Ishikawa (cell line): ENCODE measurements around the gene MOB2.

Source experiments
- CEBPB ChIP-seq: IDR thresholded peaks from 2 replicates; pipeline ENCODE4 v1.6.1; 2012
- MAX ChIP-seq: IDR thresholded peaks from 2 replicates; pipeline ENCODE4 v1.6.1; 2012
- REST ChIP-seq: IDR thresholded peaks from 2 replicates; pipeline ENCODE4 v1.6.1; 2012; ENCODE audit warnings: low read depth, mild to moderate bottlenecking
- ZBTB7A ChIP-seq: IDR thresholded peaks from 2 replicates; pipeline ENCODE4 v1.6.1; 2012; ENCODE audit warnings: low read depth

- TF ChIP-seq MAX = no peak
- no peak for TF ChIP-seq CEBPB
- TF ChIP-seq ZBTB7A = no peak
- no peak for TF ChIP-seq REST
Observed at GRCh38 chr11:1487851-1488574, 1.4 kb upstream of the MOB2 start.
